Loucy (cell line): Measurements from ENCODE around the gene CAB39.
"Not testable (repeated sequence)": the region's sequence is repeated elsewhere in the genome, so short reads cannot be mapped to it uniquely, and the experiment has no call there.

Experiments
- H2AFZ ChIP-seq: fragments of 200-600 bp; sonication (generic); 2 replicates; pipeline ENCODE4 v1.6.0; 2016; ENCODE audit warnings: antibody characterized with exemption, mild to moderate bottlenecking, low read length, moderate library complexity
- H3F3A ChIP-seq: fragments of 200-600 bp; 2 replicates; pipeline ENCODE4 v1.6.0; 2016; ENCODE audit warnings: antibody characterized with exemption, low read depth, mild to moderate bottlenecking
- H3K27me3 ChIP-seq: fragments of 200-600 bp; sonication (generic); 2 replicates; pipeline ENCODE4 v1.6.1; 2014; ENCODE audit warnings: low read length, mild to moderate bottlenecking; ENCODE audit not compliant: insufficient read depth, poor library complexity, severe bottlenecking
- H3K36me3 ChIP-seq: fragments of 200-600 bp; sonication (generic); 2 replicates; pipeline ENCODE4 v1.6.1; 2016; ENCODE audit warnings: low read length; ENCODE audit not compliant: insufficient read depth
- H3K4me1 ChIP-seq: fragments of 200-600 bp; sonication (generic); 2 replicates; pipeline ENCODE4 v1.5.1; 2014; ENCODE audit warnings: low read length, mild to moderate bottlenecking; ENCODE audit not compliant: insufficient read depth, poor library complexity, severe bottlenecking
- H3K4me2 ChIP-seq: fragments of 200-600 bp; sonication (generic); 2 replicates; pipeline ENCODE4 v1.6.0; 2014; ENCODE audit warnings: antibody characterized with exemption, low read length, low read depth, mild to moderate bottlenecking; ENCODE audit not compliant: poor library complexity, severe bottlenecking
- H3K4me3 ChIP-seq: fragments of 200-600 bp; sonication (generic); 2 replicates; pipeline ENCODE4 v1.5.1; 2014; ENCODE audit warnings: low read length, mild to moderate bottlenecking, mixed read lengths; ENCODE audit not compliant: poor library complexity, severe bottlenecking
- H3K79me2 ChIP-seq: fragments of 200-600 bp; sonication (generic); 2 replicates; pipeline ENCODE4 v1.6.1; 2014; ENCODE audit warnings: low read length; ENCODE audit not compliant: insufficient read depth
- H3K9ac ChIP-seq: fragments of 200-600 bp; sonication (generic); 2 replicates; pipeline ENCODE4 v1.6.0; 2014; ENCODE audit warnings: mild to moderate bottlenecking, low read depth, low read length, moderate library complexity; ENCODE audit not compliant: poor library complexity, severe bottlenecking
- H3K9me2 ChIP-seq: fragments of 200-600 bp; sonication (generic); replicated peaks from 2 replicates; pipeline ENCODE4 v1.6.1; 2016; ENCODE audit warnings: low read depth, low read length, mixed read lengths
- H3K9me3 ChIP-seq: fragments of 200-600 bp; sonication (generic); 2 replicates; pipeline ENCODE4 v1.6.1; 2014; ENCODE audit warnings: mild to moderate bottlenecking, antibody characterized with exemption, low read length, low read depth; ENCODE audit not compliant: insufficient read depth
- H4K20me1 ChIP-seq: fragments of 200-600 bp; sonication (generic); 2 replicates; pipeline ENCODE4 v1.6.0; 2014; ENCODE audit warnings: antibody characterized with exemption, low read length, mild to moderate bottlenecking; ENCODE audit not compliant: insufficient read depth, poor library complexity, severe bottlenecking
- EZH2phosphoT487 ChIP-seq: fragments of 200-600 bp; IDR thresholded peaks from 2 replicates; pipeline ENCODE4 v1.6.1; 2018; ENCODE audit warnings: antibody characterized with exemption, mild to moderate bottlenecking, moderate library complexity, borderline replicate concordance
- TF ChIP-seq, protein P1 (sequence below): fragments of 200-600 bp; sonication (generic); conservative IDR thresholded peaks from 2 replicates; pipeline ENCODE4 v1.5.1; 2014; ENCODE audit warnings: mild to moderate bottlenecking, antibody characterized with exemption, low read length

Gene CAB39

DNA sequence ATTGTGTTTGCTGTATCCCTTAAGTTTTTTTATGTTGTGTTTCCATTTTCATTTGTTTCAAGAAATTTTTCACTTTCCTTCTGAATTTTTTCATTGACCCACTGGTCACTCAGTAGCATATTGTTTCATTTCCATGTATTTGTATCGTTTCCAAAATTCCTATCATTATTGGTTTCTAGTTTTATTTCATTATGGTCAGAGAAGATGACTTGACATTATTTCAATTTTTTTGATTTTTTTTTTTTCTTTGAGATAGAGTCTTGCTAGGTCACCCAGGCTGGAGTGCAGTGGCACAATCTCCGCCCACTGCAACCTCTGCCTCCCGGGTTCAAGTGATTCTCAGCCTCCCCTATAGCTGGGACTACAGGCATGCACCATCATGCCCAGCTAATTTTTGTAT lies 11.3 kb upstream of the CAB39 start:
- no peaks in the 10 kb centered on the region for H4K20me1 ChIP-seq
- no peaks in the 10 kb centered on the region for H3K79me2 ChIP-seq
- no peaks in the 10 kb centered on the region for H3F3A ChIP-seq
- no peak overlapping the region for H3K4me2 ChIP-seq
- no peak overlapping the region for H3K4me3 ChIP-seq
- H3K9me2 ChIP-seq = no peaks in the 10 kb centered on the region
- no peaks in the 10 kb centered on the region for H3K36me3 ChIP-seq
- H3K27me3 ChIP-seq = no peaks in the 10 kb centered on the region
- TF ChIP-seq EZH2phosphoT487 = no peak
- TF ChIP-seq, protein P1, sequence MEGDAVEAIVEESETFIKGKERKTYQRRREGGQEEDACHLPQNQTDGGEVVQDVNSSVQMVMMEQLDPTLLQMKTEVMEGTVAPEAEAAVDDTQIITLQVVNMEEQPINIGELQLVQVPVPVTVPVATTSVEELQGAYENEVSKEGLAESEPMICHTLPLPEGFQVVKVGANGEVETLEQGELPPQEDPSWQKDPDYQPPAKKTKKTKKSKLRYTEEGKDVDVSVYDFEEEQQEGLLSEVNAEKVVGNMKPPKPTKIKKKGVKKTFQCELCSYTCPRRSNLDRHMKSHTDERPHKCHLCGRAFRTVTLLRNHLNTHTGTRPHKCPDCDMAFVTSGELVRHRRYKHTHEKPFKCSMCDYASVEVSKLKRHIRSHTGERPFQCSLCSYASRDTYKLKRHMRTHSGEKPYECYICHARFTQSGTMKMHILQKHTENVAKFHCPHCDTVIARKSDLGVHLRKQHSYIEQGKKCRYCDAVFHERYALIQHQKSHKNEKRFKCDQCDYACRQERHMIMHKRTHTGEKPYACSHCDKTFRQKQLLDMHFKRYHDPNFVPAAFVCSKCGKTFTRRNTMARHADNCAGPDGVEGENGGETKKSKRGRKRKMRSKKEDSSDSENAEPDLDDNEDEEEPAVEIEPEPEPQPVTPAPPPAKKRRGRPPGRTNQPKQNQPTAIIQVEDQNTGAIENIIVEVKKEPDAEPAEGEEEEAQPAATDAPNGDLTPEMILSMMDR = no peak
- no peak overlapping the region for H3K9ac ChIP-seq
- no peak overlapping the region for H2AFZ ChIP-seq
- H3K4me1 ChIP-seq = no peaks in the 10 kb centered on the region
- no peaks in the 10 kb centered on the region for H3K9me3 ChIP-seq

DNA sequence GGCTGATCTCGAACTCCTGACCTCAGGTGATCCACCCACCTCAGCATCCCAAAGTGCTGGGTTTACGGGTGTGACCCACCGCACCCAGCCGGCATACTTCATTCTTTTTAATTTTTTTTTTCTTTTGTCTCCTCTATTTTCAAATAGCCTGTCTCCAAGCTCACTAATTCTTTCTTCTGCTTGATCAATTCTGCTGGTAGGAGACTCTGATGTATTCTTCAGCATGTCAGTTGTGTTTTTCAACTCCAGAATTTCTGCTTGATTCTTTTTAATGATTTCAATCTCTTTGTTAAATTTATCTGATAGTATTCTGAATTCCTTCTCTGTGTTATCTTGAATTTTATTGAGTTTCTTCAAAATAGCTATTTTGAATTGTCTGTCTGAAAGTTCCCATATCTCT lies 10.2 kb upstream of the CAB39 start:
- not testable (repeated sequence) for H3K4me2 ChIP-seq, H3K4me3 ChIP-seq, H3K9me3 ChIP-seq, H3K9ac ChIP-seq, H3K27me3 ChIP-seq, H3F3A ChIP-seq, H3K36me3 ChIP-seq, H3K4me1 ChIP-seq, H3K79me2 ChIP-seq, H4K20me1 ChIP-seq, H3K9me2 ChIP-seq, H2AFZ ChIP-seq

DNA sequence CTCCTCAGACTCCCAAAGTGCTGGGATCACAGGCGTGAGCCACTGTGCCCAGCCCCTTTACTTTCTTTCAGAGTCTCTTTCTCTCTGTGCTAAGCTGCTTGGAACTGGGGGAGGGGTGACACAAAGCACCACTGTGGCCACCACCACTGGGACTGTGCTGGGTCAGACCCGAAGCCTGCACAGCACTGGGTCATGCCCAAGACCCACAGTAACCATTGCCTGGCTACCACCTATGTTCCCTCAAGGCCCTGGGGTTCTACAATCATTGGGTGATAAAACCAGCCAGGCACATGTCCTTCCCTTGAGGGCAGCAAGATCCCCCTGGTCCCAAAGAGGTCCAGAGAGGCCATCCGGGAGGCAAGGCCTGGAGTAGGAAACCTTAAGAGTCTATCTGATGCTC lies 9.1 kb upstream of the CAB39 start:
- no peak overlapping the region for H3K4me3 ChIP-seq
- no peak overlapping the region for H3K4me2 ChIP-seq
- no peaks in the 10 kb centered on the region for H3K27me3 ChIP-seq
- no peaks in the 10 kb centered on the region for H3K9me2 ChIP-seq
- H3K36me3 ChIP-seq = no peaks in the 10 kb centered on the region
- H2AFZ ChIP-seq = no peak overlapping the region
- H4K20me1 ChIP-seq = no peaks in the 10 kb centered on the region
- no peak for TF ChIP-seq EZH2phosphoT487
- TF ChIP-seq, protein P1 = no peak
- no peaks in the 10 kb centered on the region for H3K4me1 ChIP-seq
- H3K79me2 ChIP-seq = no peaks in the 10 kb centered on the region
- H3K9ac ChIP-seq = no peak overlapping the region
- H3K9me3 ChIP-seq = no peaks in the 10 kb centered on the region
- no peaks in the 10 kb centered on the region for H3F3A ChIP-seq

DNA sequence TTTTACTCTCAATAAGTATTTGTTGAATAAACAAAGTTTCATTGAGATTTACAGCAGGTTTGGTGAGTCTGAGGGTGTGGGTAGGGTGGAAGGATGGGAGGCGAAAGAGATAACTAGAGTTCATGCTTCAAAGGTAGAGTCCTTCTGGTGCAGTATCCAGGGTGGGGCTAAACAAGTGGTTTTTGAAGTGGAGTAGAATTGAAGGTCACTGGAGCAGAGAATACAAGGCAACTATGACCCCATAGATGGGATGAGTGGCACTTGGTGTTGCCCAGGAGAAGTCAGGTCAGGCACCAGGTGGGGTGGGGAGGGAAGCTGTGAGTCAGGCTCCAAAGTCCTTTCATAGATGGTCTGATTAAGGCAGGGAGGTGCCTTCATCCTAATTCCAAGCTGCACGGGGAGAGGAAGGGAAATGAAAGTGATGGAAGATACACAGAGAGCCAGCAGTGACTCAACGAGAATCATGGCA lies 6.6 kb upstream of the CAB39 start:
- H3K4me3 ChIP-seq = no peak overlapping the region
- no peaks in the 10 kb centered on the region for H3K9me2 ChIP-seq
- no peak overlapping the region for H3K9ac ChIP-seq
- no peaks in the 10 kb centered on the region for H3K27me3 ChIP-seq
- H3K36me3 ChIP-seq = no peaks in the 10 kb centered on the region
- no peak for TF ChIP-seq EZH2phosphoT487
- TF ChIP-seq, protein P1 = no peak
- H3F3A ChIP-seq = no peaks in the 10 kb centered on the region
- no peaks in the 10 kb centered on the region for H3K9me3 ChIP-seq
- no peaks in the 10 kb centered on the region for H3K79me2 ChIP-seq
- no peaks in the 10 kb centered on the region for H4K20me1 ChIP-seq
- no peaks in the 10 kb centered on the region for H3K4me1 ChIP-seq
- no peak overlapping the region for H2AFZ ChIP-seq
- H3K4me2 ChIP-seq = no peak overlapping the region
